Activated CD4-positive, alpha-beta T cell treated with anti-CD3 and anti-CD28 coated beads, Interleukin-2, amount 50 U/mL, for 16 hours (primary cell): ENCODE data around the gene PIM2.
"Not testable (repeated sequence)": the region's sequence is repeated elsewhere in the genome, so short reads cannot be mapped to it uniquely, and the experiment has no call there.

Experiments used
- DNase-seq: peaks from one replicate; pipeline ENCODE4 v3.0.0-alpha.2; 2020

Gene PIM2

DNA sequence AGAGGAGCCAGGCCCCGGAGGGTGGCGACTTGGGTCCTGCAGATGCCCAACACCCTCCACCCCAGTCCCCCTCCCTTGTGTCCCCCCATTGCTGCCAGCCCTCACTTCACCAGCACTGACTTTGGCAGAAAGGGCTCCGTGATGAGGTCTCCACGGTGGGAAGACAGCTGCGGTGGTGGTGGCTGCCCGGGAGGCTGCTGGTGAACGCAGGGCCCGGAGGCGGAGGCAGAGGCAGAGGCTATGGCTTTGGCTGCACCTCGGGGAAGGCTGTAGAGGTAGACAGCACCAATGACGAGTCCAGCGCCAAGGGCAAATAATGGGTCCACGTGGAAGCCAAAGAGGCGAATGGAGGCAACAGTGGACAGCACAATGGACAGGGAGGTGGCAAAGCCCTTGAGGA, 14.2 kb downstream of the PIM2 start:
- no peak for DNase-seq

DNA sequence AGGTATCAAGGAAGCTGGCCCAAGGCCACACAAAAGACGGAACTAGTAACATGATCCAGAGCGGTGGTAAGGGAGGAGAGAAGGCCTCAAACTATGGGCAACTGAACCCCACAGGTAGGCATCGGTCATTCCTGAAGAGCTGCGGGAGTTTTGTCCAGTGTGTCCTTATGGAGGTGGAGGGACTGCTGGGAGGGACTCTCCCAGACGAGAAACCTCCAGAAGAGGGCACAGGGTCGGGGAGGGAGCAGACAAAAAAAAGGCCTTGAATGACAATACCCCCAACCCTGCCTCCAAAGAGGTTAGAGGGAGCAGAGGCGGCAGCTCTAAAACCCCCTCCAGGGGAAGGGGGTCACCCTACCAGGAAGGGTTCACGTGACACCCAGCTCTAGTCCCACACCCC, 14.6 kb downstream of the PIM2 start:
- DNase-seq: no peak

DNA sequence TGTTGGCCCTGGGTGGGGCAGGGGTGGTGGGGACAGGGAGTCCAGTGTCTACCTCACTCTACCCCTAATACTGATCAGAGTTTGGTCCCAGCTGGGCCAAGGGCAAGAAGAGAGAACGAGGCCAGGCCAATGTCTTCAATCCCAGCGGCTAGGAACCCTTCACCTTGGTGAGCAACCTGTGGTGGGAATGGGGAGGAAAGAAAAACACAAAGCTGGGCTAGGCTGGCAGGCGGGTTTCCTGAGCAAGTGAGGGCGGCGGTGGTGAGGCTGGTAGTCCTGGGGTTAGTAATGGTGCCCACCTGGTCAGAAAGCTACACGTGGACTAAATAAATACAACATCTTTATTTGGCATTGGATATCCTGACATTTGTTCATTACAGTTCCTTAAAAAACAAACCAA, 15.5 kb downstream of the PIM2 start:
- DNase-seq: no peak

DNA sequence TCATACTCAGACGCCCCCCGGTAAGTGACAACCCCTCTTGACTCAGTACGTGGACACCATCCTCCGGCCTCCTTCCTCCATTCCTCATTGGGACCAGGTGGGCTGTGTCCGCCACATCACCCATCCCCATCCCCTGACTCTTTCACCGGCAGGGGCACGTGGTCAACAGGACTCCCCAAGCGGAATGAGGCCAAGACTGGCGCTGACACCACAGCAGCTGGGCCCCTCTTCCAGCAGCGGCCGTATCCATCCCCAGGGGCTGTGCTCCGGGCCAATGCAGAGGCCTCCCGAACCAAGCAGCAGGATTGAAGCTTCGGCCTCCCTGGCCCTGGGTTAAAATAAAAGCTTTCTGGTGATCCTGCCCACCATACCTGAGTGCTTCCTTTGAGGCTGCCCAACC, 16.0 kb downstream of the PIM2 start:
- no peak for DNase-seq

DNA sequence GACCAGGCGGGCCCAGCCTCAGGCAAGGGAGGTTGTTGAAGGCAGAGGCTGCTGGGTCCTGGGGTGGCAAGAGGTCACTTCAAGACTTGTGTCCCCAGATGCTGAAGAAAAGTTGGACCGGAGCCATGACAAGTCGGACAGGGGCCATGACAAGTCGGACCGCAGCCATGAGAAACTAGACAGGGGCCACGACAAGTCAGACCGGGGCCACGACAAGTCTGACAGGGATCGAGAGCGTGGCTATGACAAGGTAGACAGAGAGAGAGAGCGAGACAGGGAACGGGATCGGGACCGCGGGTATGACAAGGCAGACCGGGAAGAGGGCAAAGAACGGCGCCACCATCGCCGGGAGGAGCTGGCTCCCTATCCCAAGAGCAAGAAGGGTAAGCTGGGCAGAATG, 16.7 kb downstream of the PIM2 start:
- no peak for DNase-seq

DNA sequence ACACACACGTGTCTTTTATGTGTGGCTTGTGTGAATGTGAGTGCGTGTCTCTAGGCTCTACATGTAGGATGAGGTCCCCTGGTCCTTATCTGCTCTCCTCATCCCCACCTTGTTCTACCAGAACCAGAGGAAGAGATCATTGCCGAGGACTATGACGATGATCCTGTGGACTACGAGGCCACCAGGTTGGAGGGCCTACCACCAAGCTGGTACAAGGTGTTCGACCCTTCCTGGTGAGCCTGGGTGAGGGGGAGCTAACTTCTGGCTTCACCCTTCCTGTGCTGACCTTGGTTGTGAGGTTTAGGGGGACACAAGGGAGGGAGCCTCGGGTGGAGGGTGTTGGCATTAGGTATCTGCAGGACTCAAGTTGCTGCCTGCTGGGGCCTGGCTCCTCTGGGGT, 17.8 kb downstream of the PIM2 start:
- no peak for DNase-seq

DNA sequence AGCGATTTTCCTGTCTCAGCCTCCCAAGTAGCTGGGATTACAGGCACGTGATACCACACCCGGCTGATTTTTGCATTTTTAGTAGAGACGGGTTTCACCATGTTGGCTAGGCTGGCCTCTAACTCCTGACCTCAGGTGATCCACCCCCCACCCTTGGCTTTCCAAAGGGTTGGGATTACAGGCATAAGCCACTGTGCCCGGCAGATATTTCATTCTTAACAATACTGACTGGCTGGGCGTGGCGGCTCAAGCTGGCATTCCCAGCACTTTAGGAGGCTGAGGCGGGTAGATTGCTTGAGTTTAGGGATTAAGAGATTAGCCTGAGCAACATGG, 19.8 kb downstream of the PIM2 start:
- DNase-seq: no peak

DNA sequence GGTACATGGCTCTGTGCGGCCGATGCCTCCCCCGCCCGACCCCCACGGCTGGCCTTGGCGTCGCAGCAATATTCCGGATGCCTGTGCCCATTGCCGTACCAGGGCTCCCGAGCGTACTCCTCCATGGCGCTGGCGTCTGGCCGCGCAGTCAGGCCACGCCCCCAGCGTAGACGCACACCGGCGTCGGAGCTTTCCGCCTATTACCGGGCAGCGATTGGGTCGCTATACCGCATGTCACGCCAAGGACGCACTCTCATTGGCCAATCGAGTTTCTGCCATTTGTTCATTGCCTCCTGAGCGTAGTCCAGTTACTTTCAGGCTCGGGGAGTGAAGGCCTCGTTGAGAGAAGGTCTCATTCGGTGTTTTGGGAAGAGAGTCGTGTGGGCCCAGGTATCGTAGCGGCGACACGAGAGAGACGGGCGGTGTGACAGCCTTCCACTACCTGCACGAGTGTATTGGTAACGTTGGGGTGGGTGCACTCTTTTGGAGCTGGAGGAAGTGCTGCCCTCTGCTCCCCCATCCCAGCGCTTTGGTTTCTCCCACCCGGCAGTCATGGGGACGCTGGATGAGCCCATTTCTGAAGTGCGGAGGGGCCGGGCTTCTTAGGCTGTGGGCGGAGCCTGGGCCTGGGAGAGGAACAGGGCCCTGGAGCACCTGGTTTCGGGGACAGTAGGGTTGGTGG, 21.1 kb downstream of the PIM2 start, which contains the start of the genes PQBP1 and TIMM17B:
Gene PQBP1, plus strand, starts transcription at position 306 of the 682 bp plus-strand sequence. CDS start 580 bp downstream, outside the sequence.
Gene TIMM17B, minus strand, starts transcription at position 144 of the 682 bp plus-strand sequence. Its CDS starts 19 bp downstream, at position 125.
- DNase-seq: peak; percentile 93

DNA sequence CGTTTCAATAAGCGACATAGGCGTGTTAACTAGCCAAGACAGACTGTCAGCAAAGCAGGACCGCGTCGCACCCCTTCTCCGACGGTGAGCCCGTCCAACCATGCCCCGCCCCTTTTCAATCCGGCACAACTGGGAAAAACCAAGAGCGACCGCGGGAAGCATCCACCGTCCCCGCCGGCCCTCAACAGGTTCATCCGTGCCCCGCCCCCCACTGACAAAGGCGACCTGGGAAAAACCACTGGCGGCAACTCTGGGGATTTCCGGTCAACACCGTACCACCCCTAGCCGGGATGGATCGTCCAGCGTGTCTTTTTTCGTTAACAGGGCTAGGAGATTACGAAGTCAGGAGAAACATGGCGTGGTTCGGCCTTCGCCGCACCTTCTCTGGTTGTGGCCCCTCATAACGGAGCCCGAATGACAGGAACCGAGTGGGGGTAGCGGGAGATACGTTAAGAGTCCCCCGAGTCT, 21.6 kb downstream of the PIM2 start:
- peak; percentile 60 for DNase-seq

DNA sequence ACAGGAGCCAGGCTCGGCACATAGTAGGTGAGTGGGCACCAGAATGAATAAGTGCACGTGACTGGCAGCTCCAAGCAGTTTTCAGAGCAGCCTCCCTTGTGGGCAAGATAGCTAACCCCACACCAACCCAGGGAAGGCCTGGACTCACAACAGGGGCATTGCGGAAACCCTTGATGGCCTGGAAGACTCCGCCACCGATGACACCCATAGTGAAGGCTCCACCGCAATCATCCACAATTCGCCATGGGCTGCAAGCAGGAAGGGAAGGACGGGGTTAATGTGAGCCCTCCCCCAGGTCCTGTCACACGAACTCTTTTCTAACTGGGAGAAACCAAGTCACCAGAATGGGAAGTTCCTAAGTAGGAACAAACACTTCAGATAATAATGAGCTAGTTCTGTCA, 22.2 kb downstream of the PIM2 start:
- no peak for DNase-seq

DNA sequence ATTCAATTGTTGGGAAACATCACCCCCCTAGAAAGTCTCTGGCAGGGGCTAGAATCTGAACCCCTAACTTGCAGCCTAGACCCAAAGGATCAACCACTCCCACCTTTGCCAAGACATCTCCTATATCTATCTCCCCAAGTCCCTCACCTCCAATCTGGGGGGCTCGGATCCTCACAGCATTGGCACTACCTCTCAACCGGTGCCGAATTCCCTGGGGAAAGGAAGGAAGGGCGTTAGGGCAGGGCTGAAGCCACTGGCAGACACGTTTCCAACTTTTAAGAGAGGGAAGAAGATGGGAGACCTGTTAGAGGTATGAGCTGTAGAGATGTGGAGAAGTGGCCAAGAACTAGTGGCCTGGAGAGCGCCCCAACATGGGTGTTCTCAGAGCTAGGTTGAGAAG, 23.9 kb downstream of the PIM2 start:
- no peak for DNase-seq

DNA sequence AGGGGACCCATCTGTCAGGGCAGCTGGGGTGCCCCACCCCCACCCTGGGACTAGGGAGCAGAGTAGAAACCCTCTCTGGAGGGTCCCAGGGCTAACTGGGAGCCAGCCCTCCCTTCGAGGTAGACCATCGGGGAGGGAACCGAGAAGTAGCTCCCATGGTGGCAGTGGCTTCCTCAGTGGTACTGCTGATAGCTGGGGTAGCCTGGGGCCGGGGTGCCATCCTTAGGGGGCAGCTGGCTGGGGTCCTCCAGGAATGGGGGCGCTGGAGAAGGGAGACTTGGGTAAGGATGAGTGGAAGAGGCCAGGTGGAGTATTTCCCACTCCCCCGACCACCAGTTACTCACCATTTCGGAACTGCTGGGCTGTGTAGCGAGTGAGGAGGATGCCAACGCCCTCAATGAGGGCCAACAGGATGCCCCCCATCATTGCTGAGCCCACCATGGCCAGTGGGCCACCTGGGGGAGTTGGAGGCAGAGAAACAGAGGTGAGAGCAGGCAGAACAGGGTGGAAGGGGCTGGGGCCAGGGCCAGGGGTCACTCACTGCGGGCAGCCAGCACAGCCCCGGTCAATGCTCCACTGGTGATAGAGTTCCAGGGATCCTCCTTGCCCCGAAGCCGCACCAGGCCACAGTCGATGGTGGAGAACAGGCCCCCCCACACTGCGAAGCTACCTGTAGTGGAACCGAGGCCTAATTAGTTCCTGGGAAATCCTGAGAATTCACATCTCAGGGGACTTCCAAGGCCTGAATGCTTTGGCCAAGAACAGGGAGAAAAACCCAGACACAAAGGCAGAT, 25.1 kb downstream of the PIM2 start:
- DNase-seq: no peak

DNA sequence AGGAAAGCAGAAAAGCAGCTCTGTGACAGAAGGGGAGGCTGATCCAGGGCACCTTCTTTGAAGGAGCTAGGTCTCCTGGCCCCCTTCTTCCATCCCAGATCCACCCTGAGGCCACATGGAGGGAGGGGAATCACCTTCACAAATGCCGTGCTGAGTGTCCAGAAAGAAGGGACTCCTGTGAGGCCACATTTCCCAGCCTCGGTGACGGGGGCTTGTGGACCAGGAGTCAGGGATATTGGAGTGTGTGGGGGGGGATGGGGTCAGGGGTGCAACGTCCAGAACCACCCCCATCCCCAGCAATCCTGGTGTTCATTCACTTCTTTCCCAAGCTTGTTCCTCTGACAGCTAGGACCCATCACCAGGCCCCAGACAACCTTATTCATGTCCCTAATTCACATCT, 25.9 kb downstream of the PIM2 start:
- DNase-seq: no peak

DNA sequence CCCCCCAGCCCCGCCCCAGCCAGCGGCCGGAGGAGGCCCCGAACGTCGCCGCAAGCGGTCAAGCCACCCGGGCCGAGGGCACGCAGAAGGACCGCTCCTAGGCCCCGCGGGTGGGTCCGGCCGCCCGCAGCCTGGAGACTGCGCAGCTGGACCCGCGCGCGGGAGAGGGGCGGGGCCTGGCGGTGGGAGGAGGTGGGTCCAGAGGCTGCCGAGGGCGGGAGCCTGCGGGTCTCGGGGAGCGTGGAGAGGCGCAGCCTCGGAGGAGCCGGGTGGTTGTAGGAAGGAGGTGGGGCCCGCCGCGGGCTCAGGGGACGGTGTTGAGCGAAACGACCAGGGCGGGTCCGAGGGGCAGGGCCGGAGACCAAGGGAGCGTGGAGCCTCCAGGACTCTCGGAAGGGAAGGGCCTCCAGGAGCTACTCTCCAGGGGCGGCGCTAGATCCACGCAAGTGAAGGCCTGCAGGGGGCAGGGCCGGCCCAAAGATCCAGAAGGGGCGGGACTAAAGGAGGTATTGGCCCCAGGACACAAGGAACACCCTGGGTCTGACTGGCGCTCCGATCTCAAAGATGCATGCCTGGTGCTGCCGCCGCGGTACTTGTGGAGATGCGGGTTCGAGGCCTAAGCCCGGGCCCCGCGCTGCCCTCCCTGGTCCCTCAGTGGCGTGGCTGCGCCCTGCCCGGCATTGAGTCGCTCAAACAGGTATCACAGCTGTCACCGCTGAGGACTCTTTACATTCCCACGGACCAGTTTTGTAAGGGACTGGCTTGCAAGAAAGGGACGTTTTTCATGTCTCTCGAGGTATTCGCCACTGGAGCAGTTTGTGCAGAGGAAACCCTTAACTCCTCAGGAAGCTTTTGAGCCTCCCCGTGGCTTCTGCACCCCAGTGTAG, 27.2 kb downstream of the PIM2 start:
- DNase-seq: peak; percentile 75

DNA sequence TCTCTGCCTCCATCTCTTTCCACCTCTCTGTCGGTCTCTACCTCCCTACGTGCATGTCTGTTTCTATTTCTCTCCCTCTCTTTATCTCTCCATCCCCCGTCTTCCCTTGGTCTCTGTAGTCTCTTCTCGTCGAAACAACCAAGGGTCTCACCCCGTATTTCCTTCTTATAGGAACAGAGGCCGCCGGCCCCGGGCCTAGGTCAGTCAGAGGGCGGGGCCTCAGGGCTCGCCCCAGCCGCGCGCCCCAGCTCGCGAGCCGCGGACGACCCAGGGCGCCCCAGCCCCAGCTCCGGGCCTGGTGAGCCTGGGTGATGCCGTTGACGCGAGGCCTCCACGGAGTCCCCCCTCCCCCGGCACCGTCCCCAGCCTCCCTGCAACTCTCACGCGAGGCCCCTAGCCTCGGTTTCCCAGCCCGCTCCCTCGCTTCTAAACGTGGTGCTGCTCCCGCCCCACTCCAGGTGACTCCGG, 27.9 kb downstream of the PIM2 start:
- DNase-seq: no peak

DNA sequence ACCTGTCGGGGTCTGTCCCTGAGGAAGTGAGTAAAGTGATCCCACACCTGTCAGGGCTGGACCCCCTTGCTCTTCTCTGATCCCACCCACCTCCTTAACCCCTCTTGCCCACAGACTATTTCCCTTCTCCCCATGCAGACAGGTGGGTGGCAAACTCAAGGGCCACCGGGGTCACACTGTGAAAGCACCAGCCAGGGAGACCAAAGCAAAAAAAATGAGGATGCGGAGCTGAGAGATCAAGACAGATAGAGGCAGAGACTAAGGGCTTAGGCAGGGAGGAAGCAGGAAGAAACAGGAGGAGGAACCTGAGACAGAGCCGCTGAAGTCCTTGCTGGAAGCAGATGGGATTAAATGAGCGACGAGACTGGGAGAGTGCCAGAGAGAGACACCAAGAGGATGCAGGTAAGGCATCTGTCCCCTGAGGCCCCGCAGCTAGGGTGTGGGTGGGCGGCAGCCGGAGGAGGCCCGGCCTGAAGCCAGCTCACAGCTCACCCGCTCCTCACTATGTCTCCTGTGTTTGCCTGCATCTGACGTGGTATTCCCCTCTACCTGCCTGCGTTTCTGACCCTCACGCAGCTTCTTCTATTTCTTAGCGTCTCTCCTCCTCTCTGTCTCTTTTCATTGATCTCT, 28.4 kb downstream of the PIM2 start:
- DNase-seq: no peak

DNA sequence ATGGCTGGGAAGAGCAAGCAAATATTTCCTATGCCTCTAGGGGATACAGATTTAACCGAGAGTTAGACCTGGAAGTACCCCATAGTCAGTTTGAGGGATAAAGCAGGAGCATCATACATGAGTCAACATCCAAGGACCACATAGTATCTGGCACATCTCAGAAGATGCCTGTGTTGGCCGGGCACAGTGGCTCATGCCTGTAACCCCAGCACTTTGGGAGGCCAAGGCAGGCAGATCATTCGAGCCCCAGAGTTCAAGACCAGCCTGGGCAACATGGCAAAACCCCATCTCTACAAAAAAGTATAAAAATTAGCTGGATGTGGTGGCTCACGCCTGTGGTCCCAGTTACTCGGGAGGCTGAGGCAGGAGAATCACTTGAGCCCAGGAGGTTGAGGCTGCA, 32.2 kb downstream of the PIM2 start:
- not testable (repeated sequence) for DNase-seq

DNA sequence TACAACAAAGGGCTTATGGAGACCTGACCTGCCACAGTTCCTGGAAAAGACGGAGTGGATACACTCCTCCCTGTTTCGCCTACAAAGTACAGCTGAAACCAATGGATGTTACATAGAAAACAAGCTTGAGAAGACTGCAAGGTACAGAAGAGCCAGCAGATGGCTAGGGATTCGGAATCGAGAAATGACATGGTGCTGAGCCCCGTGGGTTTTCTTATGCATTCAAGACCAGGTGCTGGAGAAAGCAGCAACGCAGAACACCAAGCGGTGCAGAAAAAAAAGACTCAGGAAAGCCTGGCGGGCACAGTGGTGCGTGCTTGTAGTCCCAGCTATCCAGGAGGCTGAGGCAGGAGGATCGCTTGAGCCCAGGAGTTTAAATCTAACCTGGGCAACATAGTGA, 35.1 kb downstream of the PIM2 start:
- no peak for DNase-seq

DNA sequence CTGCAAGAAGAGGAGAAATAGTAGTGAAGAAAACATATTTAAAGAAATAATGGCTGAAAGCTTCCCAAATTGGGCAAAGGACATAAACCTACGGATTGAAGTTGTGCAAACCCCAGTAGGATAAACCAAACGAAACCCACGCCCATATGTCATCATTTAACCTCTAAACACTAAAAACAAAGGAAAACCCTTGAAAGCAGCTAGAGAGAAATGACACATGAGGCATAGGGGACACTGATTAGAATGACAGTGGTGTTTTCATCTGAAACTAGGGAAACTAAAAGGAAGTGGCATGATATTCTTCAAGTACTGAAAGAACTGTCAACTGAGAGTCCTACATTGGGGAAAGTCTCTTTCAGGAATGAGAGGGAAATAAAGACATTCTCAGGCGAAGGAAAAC, 41.9 kb downstream of the PIM2 start:
- DNase-seq: not testable (repeated sequence)

DNA sequence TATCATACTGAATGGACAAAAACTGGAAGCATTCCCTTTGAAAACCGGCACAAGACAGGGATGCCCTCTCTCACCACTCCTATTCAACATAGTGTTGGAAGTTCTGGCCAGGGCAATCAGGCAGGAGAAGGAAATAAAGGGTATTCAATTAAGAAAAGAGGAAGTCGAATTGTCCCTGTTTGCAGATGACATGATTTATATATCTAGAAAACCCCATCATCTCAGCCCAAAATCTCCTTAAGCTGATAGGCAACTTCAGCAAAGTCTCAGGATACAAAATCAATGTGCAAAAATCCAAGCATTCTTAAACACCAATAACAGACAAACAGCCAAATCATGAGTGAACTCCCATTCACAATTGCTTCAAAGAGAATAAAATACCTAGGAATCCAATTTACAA, 46.8 kb downstream of the PIM2 start:
- not testable (repeated sequence) for DNase-seq

DNA sequence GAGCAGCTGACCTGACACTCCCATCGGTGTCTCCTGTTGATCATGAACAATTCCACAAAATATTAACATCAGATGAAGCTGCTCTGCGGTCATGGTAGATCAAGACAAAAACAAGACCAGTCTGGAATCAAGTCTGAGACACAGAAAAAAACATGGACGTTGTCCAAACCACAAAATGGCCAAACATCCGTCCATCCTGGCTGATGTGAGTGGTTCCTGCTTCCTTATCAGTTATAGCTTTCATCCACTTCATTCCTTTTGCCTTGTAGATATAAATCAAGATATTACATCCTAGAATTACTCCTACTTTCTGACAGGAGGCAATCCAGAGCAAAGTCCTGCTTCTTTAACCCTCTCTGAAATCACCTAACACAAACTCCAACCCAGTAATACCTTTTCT, 54.6 kb downstream of the PIM2 start:
- DNase-seq: no peak
